NCI-H748 (cell line): ENCODE measurements around the gene SEPTIN8.

ENCODE experiments used
- DNase-seq: peaks from one replicate; lab custom pipeline; 2025; ENCODE audit not compliant: unreplicated experiment; lab: John Stamatoyannopoulos, UW

Gene SEPTIN8

DNA sequence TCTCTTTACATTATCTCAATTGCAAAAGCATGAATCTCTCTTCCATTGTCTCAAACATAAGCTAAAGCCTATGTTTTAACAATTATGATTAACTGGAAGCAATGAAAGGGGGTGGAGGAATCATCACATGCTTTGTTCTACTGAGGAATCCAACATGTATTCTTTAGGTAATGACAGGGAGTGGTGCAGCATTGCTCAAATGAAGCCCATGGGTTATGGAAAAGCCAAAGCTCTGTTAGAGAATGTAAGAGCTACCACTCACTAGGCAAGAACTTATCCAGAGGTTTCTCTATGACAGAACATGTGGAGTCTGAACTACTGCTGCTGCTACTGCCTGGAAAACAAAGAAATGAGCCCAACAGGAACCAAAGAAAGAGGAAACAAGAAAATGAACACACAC, 68.4 kb downstream of the SEPTIN8 start:
- no peak for DNase-seq

GRCh38 chr5:132704875-132705274, 72.2 kb downstream of the SEPTIN8 start:
- DNase-seq, result no peak
